Peyer's patch (tissue), 4 donors: ENCODE results near the gene PRKCA. TPM values are rescaled to one million over a fixed set of nuclear protein-coding genes. Genes with fewer than 3 reads are reported as not detected.

Experiments
- DNase-seq, 3 donors: peaks; one replicate each; pipeline ENCODE4 v3.0.0-alpha.2; 2017 to 2019
- H3K27ac ChIP-seq, 4 donors: fragments of 200-600 bp; sonication (generic); one replicate each; pipeline ENCODE4 v1.5.1; 2016 to 2019
- H3K27me3 ChIP-seq, 2 donors: fragments of 200-600 bp; sonication (generic); one replicate each; pipeline ENCODE4 v1.5.1; 2019
- H3K36me3 ChIP-seq, 3 donors: fragments of 200-600 bp; sonication (generic); one replicate each; pipeline ENCODE4 v1.5.1; 2016 to 2019
- H3K4me1 ChIP-seq, 4 donors: fragments of 200-600 bp; sonication (generic); one replicate each; pipeline ENCODE4 v1.5.1; 2016 to 2019
- H3K4me3 ChIP-seq, 4 donors: fragments of 200-600 bp; sonication (generic); 1 replicate in 3 of 4; 2 replicates in 1 of 4; pipeline ENCODE4 v1.5.1; 2016 to 2019; ENCODE audit warnings: mild to moderate bottlenecking in 1 of 4
- H3K9me3 ChIP-seq, 4 donors: fragments of 200-600 bp; sonication (generic); one replicate each; pipeline ENCODE4 v1.5.1; 2016 to 2019; ENCODE audit warnings: mild to moderate bottlenecking in 1 of 4
- CTCF ChIP-seq, 6 experiments: fragments of 450-650 bp in 4 of 6; fragments of 200-600 bp in 2 of 6; sonication (generic) in 1 of 6; IDR thresholded peaks; one replicate each; pipeline ENCODE4 v1.5.1; 2017 to 2019; ENCODE audit warnings: antibody characterized with exemption in 6 of 6, mild to moderate bottlenecking in 3 of 6, moderate library complexity in 1 of 6
- POLR2A ChIP-seq, 2 donors: fragments of 450-650 bp; IDR thresholded peaks; one replicate each; pipeline ENCODE4 v1.5.1; 2017; ENCODE audit warnings: antibody characterized with exemption in 2 of 2, mild to moderate bottlenecking in 2 of 2, moderate library complexity in 2 of 2
- total RNA-seq, 4 donors: library from RNA; depleted of rRNA; stranded (reverse); fragments of >200 nt; gene quantifications; one replicate each; pipeline ENCODE4 v1.1.0, GENCODE V29; 2016

PRKCA gene
- total RNA-seq, 4 donors from 2014 or later: 32.2 to 47.0 (median 43.5) TPM

GRCh38 chr17:66625311-66625767, 322.9 kb downstream of the PRKCA start:
- Histone ChIP-seq H3K4me3 (no peak overlapping the region), H3K36me3 (no peaks in the 10 kb centered on the region), H3K4me1 (no peaks in the 10 kb centered on the region), H3K27me3 (no peaks in the 10 kb centered on the region), H3K27ac (no peak overlapping the region), H3K9me3 (no peaks in the 10 kb centered on the region)
- no peak for DNase-seq
- TF ChIP-seq POLR2A (IDR thresholded peaks at IDR 0.05) (no peak), CTCF (IDR thresholded peaks at IDR 0.05) (peak in 4 of 6 experiments; percentile 12 to 59 (median 54))

- no peak overlapping the region for H3K27ac ChIP-seq
- H3K27me3 ChIP-seq: no peaks in the 10 kb centered on the region
- no peaks in the 10 kb centered on the region for H3K36me3 ChIP-seq
- no peak overlapping the region for H3K4me3 ChIP-seq
- no peak for TF ChIP-seq POLR2A (IDR thresholded peaks at IDR 0.05)
- TF ChIP-seq CTCF (IDR thresholded peaks at IDR 0.05): no peak
- H3K9me3 ChIP-seq: no peaks in the 10 kb centered on the region
- no peaks in the 10 kb centered on the region for H3K4me1 ChIP-seq
- no peak for DNase-seq
Measured at GRCh38 chr17:66627985-66628384, 325.6 kb downstream of the PRKCA start.

- TF ChIP-seq POLR2A (IDR thresholded peaks at IDR 0.05) (no peak), CTCF (IDR thresholded peaks at IDR 0.05) (no peak)
Measured at GRCh38 chr17:66629762-66630161, 327.3 kb downstream of the PRKCA start.

DNA sequence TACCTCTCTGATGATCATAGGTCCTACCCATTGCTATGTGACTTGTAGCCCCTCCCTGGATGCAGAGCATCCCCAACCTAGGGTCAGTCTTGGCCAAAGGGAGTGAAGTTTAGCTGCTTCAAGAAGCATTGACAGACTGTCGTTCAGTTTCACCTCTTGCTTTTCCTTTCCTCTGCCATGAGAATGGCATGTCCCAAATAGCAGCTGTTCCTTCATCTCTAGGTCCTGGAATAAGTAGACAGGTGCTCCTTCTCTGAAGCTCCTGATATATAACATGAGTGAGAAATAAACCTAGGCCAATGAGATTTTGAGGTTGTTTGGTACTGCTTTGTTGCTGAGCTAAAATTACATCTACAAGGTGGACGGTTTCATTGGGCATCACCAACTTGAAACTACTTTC, 328.0 kb downstream of the PRKCA start:
- no peak overlapping the region for H3K4me3 ChIP-seq
- H3K36me3 ChIP-seq: no peaks in the 10 kb centered on the region
- H3K9me3 ChIP-seq: no peaks in the 10 kb centered on the region
- no peak overlapping the region for H3K27ac ChIP-seq
- no peak for DNase-seq
- H3K27me3 ChIP-seq: no peaks in the 10 kb centered on the region
- no peaks in the 10 kb centered on the region for H3K4me1 ChIP-seq
- no peak for TF ChIP-seq CTCF (IDR thresholded peaks at IDR 0.05)
- TF ChIP-seq POLR2A (IDR thresholded peaks at IDR 0.05): no peak

More at GRCh38 chr17:66629762-66630161, 327.3 kb downstream of the PRKCA start:
- no peak for DNase-seq
- H3K4me1 ChIP-seq: no peaks in the 10 kb centered on the region
- no peak overlapping the region for H3K4me3 ChIP-seq
- H3K9me3 ChIP-seq: no peaks in the 10 kb centered on the region
- no peaks in the 10 kb centered on the region for H3K27me3 ChIP-seq
- H3K27ac ChIP-seq: no peak overlapping the region
- H3K36me3 ChIP-seq: no peaks in the 10 kb centered on the region

DNA sequence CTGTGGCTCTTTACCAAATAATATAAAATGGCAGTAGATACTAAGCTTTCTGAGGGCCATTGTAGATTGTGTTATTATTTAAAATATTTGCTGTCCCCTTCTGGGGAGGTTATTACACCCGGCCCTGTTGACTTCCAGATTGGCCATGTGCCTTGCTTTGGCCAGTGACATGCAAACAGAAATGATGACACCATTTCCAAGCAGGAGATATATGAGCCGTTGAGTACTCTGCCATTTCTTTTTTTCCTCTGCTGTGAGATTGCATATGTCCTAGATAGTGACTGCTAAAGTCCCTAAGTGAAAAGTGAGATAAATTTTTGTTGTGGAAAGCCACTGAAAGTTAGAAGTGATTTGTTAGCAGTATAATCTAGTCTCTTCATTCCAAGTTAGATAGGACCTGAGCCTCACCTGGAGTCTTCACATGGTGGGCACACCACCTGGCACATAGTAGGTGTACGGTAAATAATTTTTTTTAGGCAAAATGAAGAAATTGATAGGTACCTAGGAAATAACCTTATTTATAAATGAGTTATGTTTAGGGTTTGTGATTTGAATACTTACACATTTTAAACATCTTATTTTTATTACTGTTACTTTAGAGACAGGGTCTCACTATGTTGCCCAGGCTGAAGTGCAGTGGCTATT, 328.5 kb downstream of the PRKCA start:
- TF ChIP-seq POLR2A (IDR thresholded peaks at IDR 0.05): no peak
- no peak for TF ChIP-seq CTCF (IDR thresholded peaks at IDR 0.05)
- Histone ChIP-seq H3K9me3 (no peaks in the 10 kb centered on the region), H3K4me3 (no peak overlapping the region), H3K27ac (no peak overlapping the region), H3K4me1 (no peaks in the 10 kb centered on the region), H3K27me3 (no peaks in the 10 kb centered on the region), H3K36me3 (no peaks in the 10 kb centered on the region)
- DNase-seq: no peak
